SK-N-MC (cell line): ENCODE data around the gene PARP4.

ENCODE experiments used
- EZH2 ChIP-seq: fragments of 200-600 bp; sonication (generic); IDR thresholded peaks from one replicate; pipeline ENCODE4 v1.6.1; 2017; ENCODE audit warnings: antibody characterized with exemption
- FOXP2 ChIP-seq: optimal IDR thresholded peaks from 2 replicates; pipeline ENCODE3; 2011; ENCODE audit warnings: mild to moderate bottlenecking, moderate library complexity; ENCODE audit not compliant: insufficient read depth; ENCODE audit errors: extremely low read length, control extremely low read depth
- POLR2AphosphoS5 ChIP-seq: IDR thresholded peaks from 2 replicates; pipeline ENCODE4 v1.6.1; 2012; ENCODE audit warnings: mild to moderate bottlenecking, low read depth, low read length, borderline replicate concordance

DNA sequence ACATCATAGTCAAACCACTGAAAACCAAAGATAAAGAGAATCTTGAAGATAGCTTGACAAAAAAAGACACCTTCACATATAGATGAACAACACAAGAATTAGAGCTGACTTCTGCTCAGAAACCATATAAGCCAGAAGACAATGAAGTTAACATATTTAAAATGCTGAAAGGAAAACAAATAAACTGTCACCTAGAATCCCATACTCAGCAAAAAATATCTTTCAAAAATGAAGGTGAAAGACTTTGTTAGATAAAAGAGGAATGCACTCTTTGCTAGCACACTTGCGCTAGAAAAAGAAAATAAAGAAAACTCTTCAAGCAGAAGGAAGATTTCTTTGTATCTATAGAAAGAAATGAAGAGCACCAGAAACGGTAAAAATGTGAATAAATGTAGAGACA lies 49.5 kb downstream of the PARP4 start:
- TF ChIP-seq POLR2AphosphoS5, result no peak
- no peak for TF ChIP-seq EZH2
- TF ChIP-seq FOXP2, result no peak
